Bronchial epithelial cell (primary cell): ENCODE measurements around the gene TLCD5. TPM values are rescaled to one million over a fixed set of nuclear protein-coding genes. Genes with fewer than 3 reads are reported as not detected.

ENCODE experiments used
- DNase-seq: peaks from one replicate; pipeline ENCODE4 v3.0.0-alpha.2; 2010; ENCODE audit warnings: low read depth
- FAIRE-seq: peaks from 2 replicates; lab custom pipeline; 2011; peaks lifted over from hg19 to GRCh38; lab: Jason Lieb, UNC
- H3K27me3 ChIP-seq: 2 replicates; pipeline ENCODE4 v1.5.1; 2011; ENCODE audit warnings: low read length; ENCODE audit not compliant: control insufficient read depth, insufficient read depth
- H3K36me3 ChIP-seq: 2 replicates; pipeline ENCODE4 v1.5.1; 2011; ENCODE audit warnings: low read length; ENCODE audit not compliant: control insufficient read depth, insufficient read depth
- H3K4me3 ChIP-seq: 2 replicates; pipeline ENCODE4 v1.5.1; 2011; ENCODE audit warnings: mild to moderate bottlenecking, low read depth, low read length, control low read depth
- total RNA-seq: library from RNA; depleted of rRNA; stranded (reverse); fragments of >200 nt; gene quantifications from 2 replicates; pipeline ENCODE4 v1.2.1, GENCODE V29; 2014
- TF ChIP-seq, protein P1 (sequence below): IDR thresholded peaks from 2 replicates; pipeline ENCODE4 v1.5.1; 2011; ENCODE audit warnings: mild to moderate bottlenecking, moderate library complexity, low read length, control low read depth, inconsistent platforms; ENCODE audit not compliant: insufficient read depth, severe bottlenecking

TLCD5 gene
- total RNA-seq, 1 donor from 2014 or later = 1.8 TPM

- Histone ChIP-seq H3K27me3 (no peaks in the 10 kb centered on the region), H3K4me3 (no peak overlapping the region), H3K36me3 (no peaks in the 10 kb centered on the region)
- DNase-seq (no peak), FAIRE-seq (no peak)
- TF ChIP-seq, protein P1, sequence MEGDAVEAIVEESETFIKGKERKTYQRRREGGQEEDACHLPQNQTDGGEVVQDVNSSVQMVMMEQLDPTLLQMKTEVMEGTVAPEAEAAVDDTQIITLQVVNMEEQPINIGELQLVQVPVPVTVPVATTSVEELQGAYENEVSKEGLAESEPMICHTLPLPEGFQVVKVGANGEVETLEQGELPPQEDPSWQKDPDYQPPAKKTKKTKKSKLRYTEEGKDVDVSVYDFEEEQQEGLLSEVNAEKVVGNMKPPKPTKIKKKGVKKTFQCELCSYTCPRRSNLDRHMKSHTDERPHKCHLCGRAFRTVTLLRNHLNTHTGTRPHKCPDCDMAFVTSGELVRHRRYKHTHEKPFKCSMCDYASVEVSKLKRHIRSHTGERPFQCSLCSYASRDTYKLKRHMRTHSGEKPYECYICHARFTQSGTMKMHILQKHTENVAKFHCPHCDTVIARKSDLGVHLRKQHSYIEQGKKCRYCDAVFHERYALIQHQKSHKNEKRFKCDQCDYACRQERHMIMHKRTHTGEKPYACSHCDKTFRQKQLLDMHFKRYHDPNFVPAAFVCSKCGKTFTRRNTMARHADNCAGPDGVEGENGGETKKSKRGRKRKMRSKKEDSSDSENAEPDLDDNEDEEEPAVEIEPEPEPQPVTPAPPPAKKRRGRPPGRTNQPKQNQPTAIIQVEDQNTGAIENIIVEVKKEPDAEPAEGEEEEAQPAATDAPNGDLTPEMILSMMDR = no peak
Observed at GRCh38 chr11:120284272-120284671, 40.8 kb upstream of the TLCD5 start.

DNA sequence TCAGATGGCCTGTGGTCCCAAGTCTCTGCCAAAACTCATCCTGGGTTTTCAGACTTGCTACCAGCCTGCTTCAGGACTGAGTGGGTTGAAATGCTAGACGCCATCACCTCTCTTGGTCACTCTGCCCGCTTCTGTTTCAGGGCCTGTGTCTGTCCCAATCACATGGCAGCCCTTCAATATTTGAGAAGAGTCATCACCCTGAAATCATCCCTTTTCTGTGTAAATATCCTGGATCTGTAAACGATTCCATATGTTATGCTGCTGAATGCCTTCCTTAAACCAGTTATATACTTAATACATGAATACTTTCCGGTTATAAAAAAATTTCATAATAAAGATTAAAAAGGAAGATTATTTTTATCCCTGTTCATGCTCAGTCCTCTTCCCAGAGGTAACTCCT is 39.8 kb upstream of the TLCD5 start:
- Histone ChIP-seq H3K4me3 (no peak overlapping the region), H3K27me3 (no peaks in the 10 kb centered on the region), H3K36me3 (no peaks in the 10 kb centered on the region)
- DNase-seq (no peak), FAIRE-seq (no peak)
- TF ChIP-seq, protein P1 = no peak

DNA sequence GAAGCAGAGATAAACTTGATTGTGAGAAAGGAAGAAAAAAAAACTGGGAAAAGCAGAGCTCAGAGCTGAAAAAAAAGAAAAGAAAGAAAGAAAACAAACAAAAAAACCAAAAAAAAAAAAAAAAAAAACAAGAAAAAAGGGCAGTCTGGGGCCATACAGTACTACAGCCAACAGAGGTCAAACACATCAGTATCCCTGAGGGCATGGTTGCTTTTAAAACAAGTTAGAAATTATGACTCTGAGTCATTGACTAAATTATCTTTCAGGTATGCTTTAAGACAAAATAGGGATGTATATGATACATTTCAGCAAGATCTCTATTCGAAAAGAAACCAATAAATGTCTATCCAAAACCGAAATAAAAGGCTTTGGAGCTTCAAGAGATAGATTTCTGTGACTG is 37.1 kb upstream of the TLCD5 start:
- FAIRE-seq (no peak), DNase-seq (peak; percentile 40)
- no peak overlapping the region for H3K4me3 ChIP-seq
- no peaks in the 10 kb centered on the region for H3K36me3 ChIP-seq
- H3K27me3 ChIP-seq = peaks cover 5% of the 10 kb centered on the region
- TF ChIP-seq, protein P1 = no peak

DNA sequence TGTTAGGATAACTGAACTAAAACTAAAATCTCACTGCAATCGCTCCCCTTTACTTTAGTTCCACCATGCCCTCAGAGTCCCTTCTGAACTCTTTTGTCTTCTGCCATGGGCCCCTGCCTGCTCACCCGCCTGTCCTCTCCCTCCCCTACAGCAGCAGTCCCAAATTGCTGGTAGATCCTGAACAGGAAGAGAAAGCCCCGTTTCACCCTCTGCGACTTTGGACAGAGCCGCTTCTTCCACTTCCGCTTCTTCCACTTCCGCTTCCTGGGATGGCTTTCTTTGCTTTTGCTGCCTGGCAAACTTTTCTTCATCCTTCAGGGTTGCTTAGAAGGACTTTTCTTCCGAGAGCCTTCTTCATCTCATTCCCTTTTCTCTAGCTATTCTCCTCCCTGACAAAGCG is 35.7 kb upstream of the TLCD5 start:
- H3K4me3 ChIP-seq = no peak overlapping the region
- FAIRE-seq (no peak), DNase-seq (no peak)
- H3K27me3 ChIP-seq = peaks cover 5% of the 10 kb centered on the region
- TF ChIP-seq, protein P1 = no peak
- H3K36me3 ChIP-seq = no peaks in the 10 kb centered on the region

- H3K36me3 ChIP-seq = no peaks in the 10 kb centered on the region
- TF ChIP-seq, protein P1 = no peak
- no peak overlapping the region for H3K4me3 ChIP-seq
- H3K27me3 ChIP-seq = peaks cover 6% of the 10 kb centered on the region
- no peak for DNase-seq
- FAIRE-seq = no peak
Observed at GRCh38 chr11:120290956-120291355, 34.1 kb upstream of the TLCD5 start.

DNA sequence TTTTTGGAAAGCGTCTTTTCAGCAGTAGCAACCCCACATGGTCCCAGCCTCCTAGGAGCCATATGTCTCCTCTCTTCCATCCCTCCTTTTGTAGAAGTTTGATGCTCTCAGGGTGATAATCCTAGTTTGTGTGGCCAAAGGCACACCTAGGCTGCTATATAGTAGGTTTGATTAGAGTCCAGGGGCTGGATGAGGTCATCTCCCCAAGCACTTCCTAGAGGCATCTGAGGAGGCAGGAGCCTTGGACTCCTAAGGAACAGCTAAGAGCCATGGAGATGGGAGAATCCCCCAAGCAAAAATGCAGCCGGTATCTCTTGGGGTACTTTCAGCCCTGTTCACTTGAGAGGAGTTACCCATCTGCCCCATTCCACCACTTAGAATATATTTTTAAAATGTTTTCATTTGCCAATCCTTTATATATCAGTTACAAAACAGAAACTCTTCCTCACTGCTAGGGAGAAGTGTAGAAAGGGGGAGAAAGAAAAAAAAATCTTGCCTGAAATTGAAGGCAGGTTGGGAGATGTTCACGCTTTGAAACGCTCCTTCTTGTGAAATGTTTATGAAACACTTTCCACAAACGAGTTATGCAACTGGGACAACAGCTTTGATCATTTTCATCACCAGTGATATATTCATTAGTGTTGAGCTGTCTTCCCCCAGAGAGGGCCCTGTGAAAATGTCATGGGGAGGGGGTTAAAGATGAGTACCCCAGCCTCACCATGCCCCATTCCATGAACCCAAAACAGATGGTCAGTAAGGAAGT is 31.9 kb upstream of the TLCD5 start:
- peaks cover 7% of the 10 kb centered on the region for H3K27me3 ChIP-seq
- no peak overlapping the region for H3K4me3 ChIP-seq
- H3K36me3 ChIP-seq = no peaks in the 10 kb centered on the region
- TF ChIP-seq, protein P1 = no peak
- DNase-seq = peak; percentile 39
- FAIRE-seq = no peak
